Loucy (cell line): Measurements from ENCODE around the gene DEFB132.

ENCODE experiments used
- H2AFZ ChIP-seq: fragments of 200-600 bp; sonication (generic); 2 replicates; pipeline ENCODE4 v1.6.0; 2016; ENCODE audit warnings: antibody characterized with exemption, mild to moderate bottlenecking, low read length, moderate library complexity
- H3F3A ChIP-seq: fragments of 200-600 bp; 2 replicates; pipeline ENCODE4 v1.6.0; 2016; ENCODE audit warnings: antibody characterized with exemption, low read depth, mild to moderate bottlenecking
- H3K27me3 ChIP-seq: fragments of 200-600 bp; sonication (generic); 2 replicates; pipeline ENCODE4 v1.6.1; 2014; ENCODE audit warnings: low read length, mild to moderate bottlenecking; ENCODE audit not compliant: insufficient read depth, poor library complexity, severe bottlenecking
- H3K36me3 ChIP-seq: fragments of 200-600 bp; sonication (generic); 2 replicates; pipeline ENCODE4 v1.6.1; 2016; ENCODE audit warnings: low read length; ENCODE audit not compliant: insufficient read depth
- H3K4me1 ChIP-seq: fragments of 200-600 bp; sonication (generic); 2 replicates; pipeline ENCODE4 v1.5.1; 2014; ENCODE audit warnings: low read length, mild to moderate bottlenecking; ENCODE audit not compliant: insufficient read depth, poor library complexity, severe bottlenecking
- H3K4me2 ChIP-seq: fragments of 200-600 bp; sonication (generic); 2 replicates; pipeline ENCODE4 v1.6.0; 2014; ENCODE audit warnings: antibody characterized with exemption, low read length, low read depth, mild to moderate bottlenecking; ENCODE audit not compliant: poor library complexity, severe bottlenecking
- H3K4me3 ChIP-seq: fragments of 200-600 bp; sonication (generic); 2 replicates; pipeline ENCODE4 v1.5.1; 2014; ENCODE audit warnings: low read length, mild to moderate bottlenecking, mixed read lengths; ENCODE audit not compliant: poor library complexity, severe bottlenecking
- H3K79me2 ChIP-seq: fragments of 200-600 bp; sonication (generic); 2 replicates; pipeline ENCODE4 v1.6.1; 2014; ENCODE audit warnings: low read length; ENCODE audit not compliant: insufficient read depth
- H3K9ac ChIP-seq: fragments of 200-600 bp; sonication (generic); 2 replicates; pipeline ENCODE4 v1.6.0; 2014; ENCODE audit warnings: mild to moderate bottlenecking, low read depth, low read length, moderate library complexity; ENCODE audit not compliant: poor library complexity, severe bottlenecking
- H3K9me2 ChIP-seq: fragments of 200-600 bp; sonication (generic); replicated peaks from 2 replicates; pipeline ENCODE4 v1.6.1; 2016; ENCODE audit warnings: low read depth, low read length, mixed read lengths
- H3K9me3 ChIP-seq: fragments of 200-600 bp; sonication (generic); 2 replicates; pipeline ENCODE4 v1.6.1; 2014; ENCODE audit warnings: mild to moderate bottlenecking, antibody characterized with exemption, low read length, low read depth; ENCODE audit not compliant: insufficient read depth
- H4K20me1 ChIP-seq: fragments of 200-600 bp; sonication (generic); 2 replicates; pipeline ENCODE4 v1.6.0; 2014; ENCODE audit warnings: antibody characterized with exemption, low read length, mild to moderate bottlenecking; ENCODE audit not compliant: insufficient read depth, poor library complexity, severe bottlenecking
- CTCF ChIP-seq: fragments of 200-600 bp; sonication (generic); conservative IDR thresholded peaks from 2 replicates; pipeline ENCODE4 v1.5.1; 2014; ENCODE audit warnings: mild to moderate bottlenecking, antibody characterized with exemption, low read length
- EZH2phosphoT487 ChIP-seq: fragments of 200-600 bp; IDR thresholded peaks from 2 replicates; pipeline ENCODE4 v1.6.1; 2018; ENCODE audit warnings: antibody characterized with exemption, mild to moderate bottlenecking, moderate library complexity, borderline replicate concordance

Gene DEFB132

GRCh38 chr20:290084-290831 is 32.7 kb downstream of the DEFB132 start, which contains the start of gene C20orf96:
Gene C20orf96, minus strand, starts transcription at chr20:290750. Its CDS starts 140 bp downstream, at chr20:290610.
- peak within 1 kb of the TSS; percentile 99 for H2AFZ ChIP-seq
- H3K27me3 ChIP-seq: no peaks in the 10 kb centered on the region
- TF ChIP-seq CTCF (no peak), EZH2phosphoT487 (no peak)
- no peaks in the 10 kb centered on the region for H4K20me1 ChIP-seq
- no peaks in the 10 kb centered on the region; the same call in 1 of the 2 replicates for H3F3A ChIP-seq
- H3K36me3 ChIP-seq: no peaks in the 10 kb centered on the region
- H3K9me3 ChIP-seq: no peaks in the 10 kb centered on the region
- peak within 1 kb of the TSS; percentile 93 for H3K9ac ChIP-seq
- peaks cover 13% of the 10 kb centered on the region for H3K79me2 ChIP-seq
- H3K4me2 ChIP-seq: peak within 1 kb of the TSS; percentile 84
- H3K4me1 ChIP-seq: peaks cover 30% of the 10 kb centered on the region
- H3K9me2 ChIP-seq: no peaks in the 10 kb centered on the region
- peak within 1 kb of the TSS; percentile 97 for H3K4me3 ChIP-seq

- no peak for TF ChIP-seq EZH2phosphoT487
- TF ChIP-seq CTCF: no peak
- no peaks in the 10 kb centered on the region for H3K27me3 ChIP-seq
- peaks cover 11% of the 10 kb centered on the region for H4K20me1 ChIP-seq
- peaks cover 36% of the 10 kb centered on the region for H3K4me1 ChIP-seq
- H3K79me2 ChIP-seq: peaks cover 34% of the 10 kb centered on the region
- H3K4me3 ChIP-seq: no peak overlapping the region
- no peaks in the 10 kb centered on the region for H3K9me3 ChIP-seq
- H3K36me3 ChIP-seq: no peaks in the 10 kb centered on the region
- H3K9ac ChIP-seq: no peak overlapping the region
- H2AFZ ChIP-seq: no peak overlapping the region
- H3K4me2 ChIP-seq: no peak overlapping the region
- H3F3A ChIP-seq: no peaks in the 10 kb centered on the region; the same call in 1 of the 2 replicates
- no peaks in the 10 kb centered on the region for H3K9me2 ChIP-seq
These were observed 37.1 kb downstream of the DEFB132 start for GRCh38 chr20:294602-295001.

GRCh38 chr20:295804-296203 is 38.3 kb downstream of the DEFB132 start:
- H3K4me1 ChIP-seq: peaks cover 40% of the 10 kb centered on the region
- H3K9ac ChIP-seq: no peak overlapping the region
- TF ChIP-seq EZH2phosphoT487: no peak
- no peak for TF ChIP-seq CTCF
- no peaks in the 10 kb centered on the region for H3K9me2 ChIP-seq
- H3K4me3 ChIP-seq: no peak overlapping the region
- H3K79me2 ChIP-seq: peaks cover 41% of the 10 kb centered on the region
- no peaks in the 10 kb centered on the region for H3K9me3 ChIP-seq
- no peak overlapping the region for H2AFZ ChIP-seq
- H3F3A ChIP-seq: no peaks in the 10 kb centered on the region; the same call in 1 of the 2 replicates
- H3K27me3 ChIP-seq: no peaks in the 10 kb centered on the region
- peaks cover 22% of the 10 kb centered on the region for H4K20me1 ChIP-seq
- no peaks in the 10 kb centered on the region for H3K36me3 ChIP-seq
- H3K4me2 ChIP-seq: peak overlapping the region; percentile 7
